HEK293 (cell line): ENCODE data around the gene QPCTL.

ENCODE experiments used
- CTCF ChIA-PET: fragments of 350-600 bp; formaldehyde crosslinking; extraction: SDS; loops from one replicate; lab custom pipeline; 2021; ENCODE audit warnings: antibody characterized with exemption; lab: Yijun Ruan, JAX
- POLR2A ChIA-PET: fragments of 300-600 bp; formaldehyde crosslinking; extraction: SDS; loops from one replicate; lab custom pipeline; 2020; ENCODE audit warnings: antibody characterized with exemption, inconsistent platforms; lab: Yijun Ruan, JAX
- H3K27ac ChIP-seq: fragments of 200-500 bp; sonication (Bioruptor generic); 2 replicates; pipeline ENCODE4 v1.5.1; 2014; ENCODE audit warnings: low read depth, low read length, control low read depth, inconsistent platforms; ENCODE audit errors: extremely low read depth
- H3K36me3 ChIP-seq, 2 experiments: fragments of 200-500 bp in 1 of 2; sonication (Bioruptor generic) in 1 of 2; 1 replicate in 1 of 2; 2 replicates in 1 of 2; pipeline ENCODE4 v1.5.1; 2014 to 2017; ENCODE audit warnings: inconsistent platforms in 2 of 2, low read length in 2 of 2; ENCODE audit not compliant: control insufficient read depth in 2 of 2, insufficient read depth in 1 of 2
- H3K4me1 ChIP-seq: fragments of 200-500 bp; sonication (Bioruptor generic); 2 replicates; pipeline ENCODE4 v1.5.1; 2014; ENCODE audit warnings: mild to moderate bottlenecking, low read length, inconsistent platforms; ENCODE audit not compliant: control insufficient read depth, insufficient read depth
- H3K4me3 ChIP-seq: 2 replicates; pipeline ENCODE4 v1.5.1; 2011; ENCODE audit warnings: low read depth, mild to moderate bottlenecking, control low read depth, low read length, moderate library complexity
- H3K9me3 ChIP-seq: fragments of 200-500 bp; sonication (Bioruptor generic); 2 replicates; pipeline ENCODE4 v1.5.1; 2014; ENCODE audit warnings: low read depth, low read length, inconsistent platforms; ENCODE audit not compliant: control insufficient read depth, insufficient read depth
- GLI4 ChIP-seq: fragments of 450-650 bp; formaldehyde crosslinking; IDR thresholded peaks from 2 replicates; pipeline ENCODE4 v1.5.1; 2016; ENCODE audit warnings: missing biosample characterization, missing genetic modification characterization
- GLIS1 ChIP-seq: fragments of 450-650 bp; formaldehyde crosslinking; IDR thresholded peaks from 2 replicates; pipeline ENCODE4 v1.5.1; 2016; ENCODE audit warnings: missing biosample characterization, missing genetic modification characterization
- PRDM4 ChIP-seq: fragments of 450-650 bp; formaldehyde crosslinking; IDR thresholded peaks from 2 replicates; pipeline ENCODE4 v1.5.1; 2017; ENCODE audit warnings: missing biosample characterization, missing genetic modification characterization
- ZBTB11 ChIP-seq: fragments of 450-650 bp; formaldehyde crosslinking; conservative IDR thresholded peaks from 2 replicates; pipeline ENCODE4 v1.5.1; 2016; ENCODE audit warnings: low read depth, missing biosample characterization, missing genetic modification characterization
- ZBTB44 ChIP-seq: fragments of 450-650 bp; IDR thresholded peaks from 2 replicates; pipeline ENCODE4 v1.5.1; 2018; ENCODE audit warnings: missing biosample characterization, mild to moderate bottlenecking, missing genetic modification characterization
- ZNF10 ChIP-seq: fragments of 450-650 bp; formaldehyde crosslinking; IDR thresholded peaks from 2 replicates; pipeline ENCODE4 v1.5.1; 2017; ENCODE audit warnings: missing biosample characterization, missing genetic modification characterization
- ZNF341 ChIP-seq: fragments of 450-650 bp; formaldehyde crosslinking; IDR thresholded peaks from 2 replicates; pipeline ENCODE4; 2016; ENCODE audit warnings: low read depth, missing biosample characterization, missing genetic modification characterization
- ZNF391 ChIP-seq: fragments of 450-650 bp; formaldehyde crosslinking; IDR thresholded peaks from 2 replicates; pipeline ENCODE4 v1.5.1; 2016; ENCODE audit warnings: low read depth, missing biosample characterization, missing genetic modification characterization, borderline replicate concordance
- ZNF596 ChIP-seq: fragments of 450-650 bp; IDR thresholded peaks from 2 replicates; pipeline ENCODE4 v1.5.0; 2018; ENCODE audit warnings: missing biosample characterization, mild to moderate bottlenecking, missing genetic modification characterization, moderate library complexity
- ZNF624 ChIP-seq: fragments of 450-650 bp; formaldehyde crosslinking; IDR thresholded peaks from 2 replicates; pipeline ENCODE4 v1.5.1; 2017; ENCODE audit warnings: missing biosample characterization, missing genetic modification characterization
- ZNF707 ChIP-seq: fragments of 450-650 bp; formaldehyde crosslinking; IDR thresholded peaks from 2 replicates; pipeline ENCODE4 v1.5.1; 2016; ENCODE audit warnings: missing biosample characterization, missing genetic modification characterization
- ZNF776 ChIP-seq: fragments of 450-650 bp; formaldehyde crosslinking; IDR thresholded peaks from 2 replicates; pipeline ENCODE4 v1.5.0; 2017; ENCODE audit warnings: missing biosample characterization, missing genetic modification characterization, borderline replicate concordance

Gene QPCTL

GRCh38 chr19:45693106-45693788, 781 bp downstream of the QPCTL start (continued):
- 0 out of 2 replicates have a peak, but pooled peaks have one; percentile 35 for TF ChIP-seq ZBTB11 (tag by site-specific recombination)
- TF ChIP-seq ZNF341 (tag by site-specific recombination) = peak; percentile 91
- no peak for TF ChIP-seq ZNF596 (tag by site-specific recombination)

GRCh38 chr19:45701676-45702075, 9.2 kb downstream of the QPCTL start:
- H3K9me3 ChIP-seq = no peaks in the 10 kb centered on the region
- no peak for TF ChIP-seq ZNF391 (tag by site-specific recombination)
- no peak for TF ChIP-seq ZNF707 (tag by site-specific recombination)
- peak; percentile 58; the same call in 1 of the 2 replicates for TF ChIP-seq ZNF10 (tag by site-specific recombination)
- no peak for TF ChIP-seq ZNF624 (tag by site-specific recombination)
- POLR2A ChIA-PET = interaction anchor here (0.7 to 3.5 kb wide), 5 partner anchors 9 to 118 kb away, joined by 3 to 14 read pairs (median 6); partner anchors contain the start of genes FBXO46, QPCTL and SNRPD2
- CTCF ChIA-PET = interaction anchor here (8.2 kb wide), 1 partner anchor 8 kb away, joined by 65 read pairs; the partner anchor contains the start of genes QPCTL and SNRPD2
- H3K4me1 ChIP-seq = no peaks in the 10 kb centered on the region
- no peak overlapping the region for H3K27ac ChIP-seq
- H3K36me3 ChIP-seq = peaks cover 28 to 40% of the 10 kb centered on the region in 2 experiments; a peak in 2 of 3 replicates
- H3K4me3 ChIP-seq = no peak overlapping the region

- ChIA-PET CTCF (interaction anchor here (0.7 to 8.2 kb wide), 3 partner anchors 12 to 1250 kb away, joined by 3 to 65 read pairs (median 5); partner anchors contain the start of genes QPCTL and SNRPD2), POLR2A (interaction anchor here (0.9 to 3.5 kb wide), 3 partner anchors 12 to 63 kb away, joined by 3 to 18 read pairs (median 3); partner anchors contain the start of gene SIX5)
- TF ChIP-seq GLIS1 (tag by site-specific recombination) (peak; percentile 68), ZNF776 (tag by site-specific recombination) (no peak), PRDM4 (no peak), GLI4 (tag by site-specific recombination) (no peak), ZBTB44 (tag by site-specific recombination) (0 out of 2 replicates have a peak, but pooled peaks have one; percentile 26)
- TF ChIP-seq, all 188 proteins: peak for 2
- Histone ChIP-seq H3K9me3 (no peaks in the 10 kb centered on the region), H3K36me3 (peaks cover 22 to 30% of the 10 kb centered on the region in 2 experiments; a peak in 2 of 3 replicates), H3K4me3 (no peak overlapping the region), H3K27ac (no peak overlapping the region), H3K4me1 (no peaks in the 10 kb centered on the region)
Observed at GRCh38 chr19:45705115-45705514, 12.6 kb downstream of the QPCTL start.
